Effector memory CD8-positive, alpha-beta T cell (primary cell): ENCODE results near the gene PADI6.

Experiments used
- ATAC-seq: fragments of 150-1000 bp; cut with Tn5 transposase; replicated peaks from 2 replicates; pipeline ENCODE4 v1.10.0; 2021; ENCODE audit warnings: mild to moderate bottlenecking, moderate library complexity
- DNase-seq, 3 experiments: peaks; one replicate each; pipeline ENCODE4 v3.0.0; 2021
- H3K27ac Mint-ChIP-seq, 2 donors: one replicate each; pipeline ENCODE4 v1.8.0; 2022; ENCODE audit warnings: mild to moderate bottlenecking in 2 of 2, mixed read lengths in 2 of 2, moderate library complexity in 2 of 2
- H3K27me3 Mint-ChIP-seq, 2 donors: one replicate each; pipeline ENCODE4 v1.8.0; 2022; ENCODE audit warnings: mixed read lengths in 2 of 2
- H3K36me3 Mint-ChIP-seq: one replicate; pipeline ENCODE4 v1.8.0; 2022; ENCODE audit warnings: mild to moderate bottlenecking, moderate library complexity, mixed read lengths; ENCODE audit not compliant: insufficient read depth
- H3K4me1 Mint-ChIP-seq, 2 donors: one replicate each; pipeline ENCODE4 v1.8.0; 2022; ENCODE audit warnings: low read depth in 2 of 2, mixed read lengths in 2 of 2
- H3K4me3 Mint-ChIP-seq, 2 donors: one replicate each; pipeline ENCODE4 v1.8.0; 2022; ENCODE audit warnings: mild to moderate bottlenecking in 2 of 2, mixed read lengths in 2 of 2, moderate library complexity in 2 of 2
- H3K9me3 Mint-ChIP-seq, 2 donors: one replicate each; pipeline ENCODE4 v1.8.0; 2022; ENCODE audit warnings: mixed read lengths in 2 of 2

PADI6 gene

GRCh38 chr1:17437260-17437579 lies 65.2 kb downstream of the PADI6 start:
- ATAC-seq (no peak), DNase-seq (peak in 1 of 3 experiments; percentile 37)
- H3K27me3 Mint-ChIP-seq, result no peaks in the 10 kb centered on the region
- peaks cover 41% of the 10 kb centered on the region for H3K36me3 Mint-ChIP-seq
- no peaks in the 10 kb centered on the region for H3K9me3 Mint-ChIP-seq
- peak overlapping the region; percentile 25 to 83 for H3K27ac Mint-ChIP-seq
- H3K4me3 Mint-ChIP-seq, result peak overlapping the region; percentile 75 to 76
- H3K4me1 Mint-ChIP-seq, result peaks cover 39 to 41% of the 10 kb centered on the region in 2 donors

GRCh38 chr1:17437580-17438317 lies 65.8 kb downstream of the PADI6 start:
- Mint-ChIP-seq H3K27ac (peak overlapping the region; percentile 25 to 97), H3K4me3 (peak overlapping the region; percentile 75 to 76)

GRCh38 chr1:17438318-17439249 lies 66.6 kb downstream of the PADI6 start:
- Mint-ChIP-seq H3K4me3 (peak overlapping the region; percentile 95 to 96), H3K4me1 (peaks cover 30 to 41% of the 10 kb centered on the region in 2 donors), H3K27me3 (peaks cover 0 to 6% of the 10 kb centered on the region in 2 donors), H3K27ac (peak overlapping the region; percentile 97), H3K36me3 (peaks cover 38% of the 10 kb centered on the region), H3K9me3 (no peaks in the 10 kb centered on the region)
- peak; percentile 57 to 61 (median 61) for DNase-seq
- peak; percentile 46 for ATAC-seq

More at GRCh38 chr1:17437580-17438317, 65.8 kb downstream of the PADI6 start:
- DNase-seq (peak; percentile 13 to 35 (median 25)), ATAC-seq (peak; percentile 27)
- Mint-ChIP-seq H3K27me3 (no peaks in the 10 kb centered on the region), H3K36me3 (peaks cover 41% of the 10 kb centered on the region), H3K9me3 (no peaks in the 10 kb centered on the region), H3K4me1 (peaks cover 33 to 41% of the 10 kb centered on the region in 2 donors)

GRCh38 chr1:17439250-17440073 lies 67.5 kb downstream of the PADI6 start, which contains the start of gene RCC2:
TSS of gene RCC2 (minus strand) at chr1:17439677. CDS start at chr1:17438514, 1,163 bp downstream.
- ATAC-seq, result peak; percentile 76
- Mint-ChIP-seq H3K4me3 (peak within 1 kb of the TSS; percentile 95 to 96), H3K4me1 (peaks cover 24 to 36% of the 10 kb centered on the region in 2 donors)

GRCh38 chr1:17440074-17440826 lies 68.3 kb downstream of the PADI6 start:
- H3K4me1 Mint-ChIP-seq, result peaks cover 19 to 28% of the 10 kb centered on the region in 2 donors
- peaks cover 0 to 8% of the 10 kb centered on the region in 2 donors for H3K27me3 Mint-ChIP-seq
- peaks cover 33% of the 10 kb centered on the region for H3K36me3 Mint-ChIP-seq
- ATAC-seq (no peak), DNase-seq (no peak)
- no peaks in the 10 kb centered on the region for H3K9me3 Mint-ChIP-seq
- H3K27ac Mint-ChIP-seq, result peak overlapping the region; percentile 97
- H3K4me3 Mint-ChIP-seq, result peak overlapping the region; percentile 95 to 96

More at GRCh38 chr1:17439250-17440073, 67.5 kb downstream of the PADI6 start, which contains the start of gene RCC2:
- H3K27me3 Mint-ChIP-seq, result peaks cover 0 to 8% of the 10 kb centered on the region in 2 donors
- H3K36me3 Mint-ChIP-seq, result peaks cover 38% of the 10 kb centered on the region
- H3K9me3 Mint-ChIP-seq, result no peaks in the 10 kb centered on the region
- peak within 1 kb of the TSS; percentile 97 for H3K27ac Mint-ChIP-seq
- peak; percentile 47 to 61 (median 51) for DNase-seq

GRCh38 chr1:17440827-17441168 lies 68.8 kb downstream of the PADI6 start:
- H3K4me1 Mint-ChIP-seq, result peaks cover 16 to 25% of the 10 kb centered on the region in 2 donors
- H3K27ac Mint-ChIP-seq, result peak overlapping the region in 1 of 2 donors; percentile 30
- H3K4me3 Mint-ChIP-seq, result peak overlapping the region in 1 of 2 donors; percentile 33
- H3K27me3 Mint-ChIP-seq, result peaks cover 0 to 8% of the 10 kb centered on the region in 2 donors
- peaks cover 29% of the 10 kb centered on the region for H3K36me3 Mint-ChIP-seq
- DNase-seq, result no peak
- ATAC-seq, result no peak
- no peaks in the 10 kb centered on the region for H3K9me3 Mint-ChIP-seq

GRCh38 chr1:17441265-17441992 lies 69.4 kb downstream of the PADI6 start:
- Mint-ChIP-seq H3K27ac (no peak overlapping the region), H3K4me3 (no peak overlapping the region)

GRCh38 chr1:17441993-17442357 lies 70.0 kb downstream of the PADI6 start:
- no peak overlapping the region for H3K27ac Mint-ChIP-seq
- H3K4me1 Mint-ChIP-seq, result peaks cover 9 to 17% of the 10 kb centered on the region in 2 donors
- peaks cover 17% of the 10 kb centered on the region for H3K36me3 Mint-ChIP-seq
- DNase-seq, result no peak
- no peaks in the 10 kb centered on the region for H3K9me3 Mint-ChIP-seq
- no peak for ATAC-seq
- H3K4me3 Mint-ChIP-seq, result no peak overlapping the region
- H3K27me3 Mint-ChIP-seq, result peaks cover under 1 to 9% of the 10 kb centered on the region in 2 donors

More at GRCh38 chr1:17441265-17441992, 69.4 kb downstream of the PADI6 start:
- Mint-ChIP-seq H3K4me1 (peaks cover 12 to 21% of the 10 kb centered on the region in 2 donors), H3K36me3 (peaks cover 23% of the 10 kb centered on the region), H3K27me3 (peaks cover 0 to 8% of the 10 kb centered on the region in 2 donors), H3K9me3 (no peaks in the 10 kb centered on the region)
- DNase-seq (no peak), ATAC-seq (no peak)

GRCh38 chr1:17442841-17443240 lies 70.8 kb downstream of the PADI6 start:
- no peak for ATAC-seq
- DNase-seq, result no peak
- no peaks in the 10 kb centered on the region for H3K9me3 Mint-ChIP-seq
- peaks cover 4 to 18% of the 10 kb centered on the region in 2 donors for H3K27me3 Mint-ChIP-seq
- H3K36me3 Mint-ChIP-seq, result peaks cover 13% of the 10 kb centered on the region
- H3K4me3 Mint-ChIP-seq, result no peak overlapping the region
- H3K4me1 Mint-ChIP-seq, result peaks cover 6 to 14% of the 10 kb centered on the region in 2 donors
- no peak overlapping the region for H3K27ac Mint-ChIP-seq

- DNase-seq, result no peak
- Mint-ChIP-seq H3K4me3 (no peak overlapping the region), H3K4me1 (no peaks in the 10 kb centered on the region), H3K9me3 (no peaks in the 10 kb centered on the region), H3K27ac (no peak overlapping the region), H3K36me3 (peaks cover 7% of the 10 kb centered on the region), H3K27me3 (peaks cover 4 to 32% of the 10 kb centered on the region in 2 donors)
- ATAC-seq, result no peak
These were observed 75.6 kb downstream of the PADI6 start for GRCh38 chr1:17447501-17447992.
